HepG2 (cell line): ENCODE data around the gene ATRN. TPM values are rescaled to one million over a fixed set of nuclear protein-coding genes. Genes with fewer than 3 reads are reported as not detected.

Experiments
- ATAC-seq: fragments of 200-7000 bp; cut with Tn5 transposase; 3 replicates; pipeline ENCODE4 v1.9.1; 2020; ENCODE audit warnings: mild to moderate bottlenecking, moderate library complexity
- BruUV-seq: library from RNA; stranded (reverse); fragments of 400-500 nt; replicated peaks from 2 replicates; lab custom pipeline; 2021; lab: Mats Ljungman, UMichigan
- CTCF ChIA-PET: fragments of 300-600 bp; formaldehyde crosslinking; extraction: SDS; loops from one replicate; lab custom pipeline; 2021; ENCODE audit warnings: low total read pairs, inconsistent platforms, low intra/inter-chr PET ratio; lab: Yijun Ruan, JAX
- POLR2A ChIA-PET: fragments of 350-600 bp; sonication (Branson Sonifier 250); formaldehyde crosslinking; loops from one replicate; lab custom pipeline; 2020; ENCODE audit warnings: antibody characterized with exemption, inconsistent platforms; lab: Yijun Ruan, JAX
- DNase-seq: peaks from one replicate; pipeline ENCODE4 v3.0.0-alpha.2; 2015; ENCODE audit warnings: low spot score
- FAIRE-seq: peaks from 3 replicates; lab custom pipeline; 2011; peaks lifted over from hg19 to GRCh38; lab: Jason Lieb, UNC
- H2AFZ ChIP-seq: one replicate; pipeline ENCODE4 v1.6.1; 2011; ENCODE audit warnings: low read length, inconsistent platforms
- H3K27ac ChIP-seq: fragments of 300-600 bp; 3 replicates; pipeline ENCODE4 v1.8.0; 2011; ENCODE audit warnings: mixed run types, mild to moderate bottlenecking, mixed read lengths, low read length, inconsistent platforms; ENCODE audit not compliant: insufficient read depth; ENCODE audit errors: extremely low read length
- H3K27me3 ChIP-seq, 2 experiments: fragments of 200-600 bp in 1 of 2; 2 replicates in 1 of 2; 3 replicates in 1 of 2; pipeline versions ENCODE4 v1.6.0 to v1.8.0; 2011; ENCODE audit warnings: low read length in 2 of 2, mild to moderate bottlenecking in 2 of 2, moderate library complexity in 2 of 2, inconsistent platforms in 1 of 2; ENCODE audit not compliant: insufficient read depth in 2 of 2, control insufficient read depth in 1 of 2
- H3K36me3 ChIP-seq, 2 experiments: fragments of 200-600 bp in 1 of 2; replicated peaks in 1 of 2; 2 replicates in 1 of 2; 3 replicates in 1 of 2; pipeline versions ENCODE4 v1.5.1 to v1.8.0; 2011; ENCODE audit warnings: low read length in 2 of 2, inconsistent platforms in 1 of 2; ENCODE audit not compliant: insufficient read depth in 2 of 2, control insufficient read depth in 1 of 2
- H3K4me1 ChIP-seq: 2 replicates; pipeline ENCODE4 v1.5.1; 2012; ENCODE audit warnings: low read length, inconsistent platforms; ENCODE audit not compliant: insufficient read depth
- H3K4me2 ChIP-seq: 2 replicates; pipeline ENCODE4 v1.6.0; 2011; ENCODE audit warnings: low read depth, low read length, inconsistent platforms
- H3K4me3 ChIP-seq, 3 experiments: fragments of 200-600 bp in 1 of 3; sonication (generic), shearing (Covaris generic) in 1 of 3; replicated peaks in 1 of 3; 2 replicates each; pipeline ENCODE4 v1.5.1; 2011 to 2016; ENCODE audit warnings: low read length in 3 of 3, inconsistent platforms in 2 of 3, low read depth in 2 of 3, mild to moderate bottlenecking in 2 of 3, control low read depth in 1 of 3, mixed read lengths in 1 of 3; ENCODE audit not compliant: insufficient read depth in 1 of 3
- H3K79me2 ChIP-seq: one replicate; pipeline ENCODE4 v1.6.1; 2011; ENCODE audit warnings: low read length, inconsistent platforms; ENCODE audit not compliant: insufficient read depth
- H3K9ac ChIP-seq: 2 replicates; pipeline ENCODE4 v1.6.0; 2011; ENCODE audit warnings: mild to moderate bottlenecking, low read depth, low read length, inconsistent platforms; ENCODE audit not compliant: insufficient read depth
- H3K9me3 ChIP-seq: 2 replicates; pipeline ENCODE4 v1.5.1; 2012; ENCODE audit warnings: mild to moderate bottlenecking, low read length
- H4K20me1 ChIP-seq: 2 replicates; pipeline ENCODE4 v1.6.0; 2011; ENCODE audit warnings: inconsistent platforms, mild to moderate bottlenecking, low read length, moderate library complexity; ENCODE audit not compliant: insufficient read depth
- AGO2 ChIP-seq: fragments of 200-400 bp; formaldehyde crosslinking; optimal IDR thresholded peaks from 2 replicates; pipeline ENCODE3; 2017; ENCODE audit warnings: mild to moderate bottlenecking, low read depth, low read length, moderate library complexity
- ATF6 ChIP-seq: sonication (generic); formaldehyde crosslinking; conservative IDR thresholded peaks from 2 replicates; pipeline ENCODE4 v1.4.0; 2020; ENCODE audit warnings: missing genetic modification reagents
- IRF9 ChIP-seq: sonication (generic); formaldehyde crosslinking; IDR thresholded peaks from 2 replicates; pipeline ENCODE4 v1.8.0; 2022; ENCODE audit warnings: missing genetic modification reagents, mild to moderate bottlenecking, borderline replicate concordance
- NCOA2 ChIP-seq: sonication (generic); formaldehyde crosslinking; IDR thresholded peaks from 2 replicates; pipeline ENCODE4 v1.8.0; 2022; ENCODE audit warnings: inconsistent platforms
- NPAS2 ChIP-seq: sonication (generic); formaldehyde crosslinking; IDR thresholded peaks from 2 replicates; pipeline ENCODE4 v1.8.0; 2022; ENCODE audit warnings: mild to moderate bottlenecking, missing genetic modification reagents, borderline replicate concordance
- POLR2A ChIP-seq, 2 experiments: IDR thresholded peaks; 2 replicates each; pipeline ENCODE4 v1.6.1; 2011; ENCODE audit warnings: low read depth in 2 of 2, low read length in 2 of 2, mild to moderate bottlenecking in 1 of 2, moderate library complexity in 1 of 2; ENCODE audit not compliant: insufficient read depth in 1 of 2
- SSRP1 ChIP-seq: IDR thresholded peaks from 2 replicates; pipeline ENCODE4 v1.6.1; 2016; ENCODE audit warnings: control low read depth
- TCF7 ChIP-seq: sonication (generic); IDR thresholded peaks from 2 replicates; pipeline ENCODE4 v1.6.1; 2016; ENCODE audit warnings: antibody characterized with exemption, low read depth
- THAP8 ChIP-seq: sonication (generic); formaldehyde crosslinking; IDR thresholded peaks from 2 replicates; pipeline ENCODE4 v1.5.1; 2020; ENCODE audit warnings: missing genetic modification reagents, mild to moderate bottlenecking, borderline replicate concordance
- TSC22D2 ChIP-seq: sonication (generic); formaldehyde crosslinking; IDR thresholded peaks from 2 replicates; pipeline ENCODE4 v1.5.1; 2020; ENCODE audit warnings: missing genetic modification reagents, mild to moderate bottlenecking, borderline replicate concordance
- ZNF331 ChIP-seq: sonication (generic); formaldehyde crosslinking; IDR thresholded peaks from 2 replicates; pipeline ENCODE4 v1.4.0; 2020; ENCODE audit warnings: missing genetic modification reagents
- ZNF451 ChIP-seq: sonication (generic); formaldehyde crosslinking; IDR thresholded peaks from 2 replicates; pipeline ENCODE4 v1.5.0; 2020; ENCODE audit warnings: mild to moderate bottlenecking, missing genetic modification reagents
- ZNF709 ChIP-seq: sonication (generic); formaldehyde crosslinking; IDR thresholded peaks from 2 replicates; pipeline ENCODE4 v1.5.0; 2020; ENCODE audit warnings: mild to moderate bottlenecking, missing genetic modification reagents
- ZNF768 ChIP-seq: sonication (generic); formaldehyde crosslinking; IDR thresholded peaks from 2 replicates; pipeline ENCODE4 v1.4.0; 2020; ENCODE audit warnings: missing genetic modification reagents
- WGBS: methylation state at CpG from one replicate; pipeline ENCODE4 v1.1.6; 2017; ENCODE audit warnings: low lambda C conversion rate; 5-methylcytosine and 5-hydroxymethylcytosine counted together
- in situ Hi-C: cut with HindIII; loops from 2 replicates; pipeline ENCODE4 v1.10.0; 2017; ENCODE audit warnings: low pct_unique_long_range_greater_than_20kb; ENCODE audit not compliant: extremely low pct_ligation_motif_present
- intact Hi-C: fragments of 100-400 bp; cut with micrococcal nuclease; formaldehyde crosslinking; loops from one replicate; pipeline ENCODE4 v1.10.0; 2022; ENCODE audit not compliant: unreplicated experiment
- polyA plus RNA-seq, 8 experiments: library from polyadenylated mRNA; depleted of rRNA in 3 of 8; stranded (reverse) in 7 of 8; unstranded in 1 of 8; fragments of >200 nt; fragmentation: Illumina TruSeq in 4 of 8; extraction: Trizol in 4 of 8; gene quantifications; 2 replicates each; pipeline versions ENCODE4 v1.2.1 to v1.2.3, GENCODE V29; 2011 to 2016; ENCODE audit warnings: low read depth in 4 of 8, missing spikeins in 1 of 8, mixed read lengths in 1 of 8; ENCODE audit not compliant: insufficient read depth in 1 of 8
- total RNA-seq, 5 experiments: library from RNA; depleted of rRNA; stranded (reverse); fragments of >200 nt; fragmentation: Illumina TruSeq; extraction: Trizol; gene quantifications; 2 replicates each; pipeline ENCODE4 v1.2.3, GENCODE V29; 2016; ENCODE audit warnings: low read depth in 1 of 5
- TF ChIP-seq, protein P1 (sequence below): sonication (generic); formaldehyde crosslinking; IDR thresholded peaks from 2 replicates; pipeline ENCODE4 v1.8.1; 2023; ENCODE audit warnings: mild to moderate bottlenecking, inconsistent platforms, moderate library complexity, missing genetic modification reagents, borderline replicate concordance
- TF ChIP-seq, protein P2 (sequence below): sonication (generic); formaldehyde crosslinking; IDR thresholded peaks from 2 replicates; pipeline ENCODE4 v1.5.0; 2020; ENCODE audit warnings: missing genetic modification reagents, mild to moderate bottlenecking, borderline replicate concordance

The ATRN gene
- total and polyA plus RNA-seq, 2 of the 13 experiments (the other 11 are each of a cell fraction or from before 2014, with no cell fraction given) = 44.2 to 81.1 TPM

DNA sequence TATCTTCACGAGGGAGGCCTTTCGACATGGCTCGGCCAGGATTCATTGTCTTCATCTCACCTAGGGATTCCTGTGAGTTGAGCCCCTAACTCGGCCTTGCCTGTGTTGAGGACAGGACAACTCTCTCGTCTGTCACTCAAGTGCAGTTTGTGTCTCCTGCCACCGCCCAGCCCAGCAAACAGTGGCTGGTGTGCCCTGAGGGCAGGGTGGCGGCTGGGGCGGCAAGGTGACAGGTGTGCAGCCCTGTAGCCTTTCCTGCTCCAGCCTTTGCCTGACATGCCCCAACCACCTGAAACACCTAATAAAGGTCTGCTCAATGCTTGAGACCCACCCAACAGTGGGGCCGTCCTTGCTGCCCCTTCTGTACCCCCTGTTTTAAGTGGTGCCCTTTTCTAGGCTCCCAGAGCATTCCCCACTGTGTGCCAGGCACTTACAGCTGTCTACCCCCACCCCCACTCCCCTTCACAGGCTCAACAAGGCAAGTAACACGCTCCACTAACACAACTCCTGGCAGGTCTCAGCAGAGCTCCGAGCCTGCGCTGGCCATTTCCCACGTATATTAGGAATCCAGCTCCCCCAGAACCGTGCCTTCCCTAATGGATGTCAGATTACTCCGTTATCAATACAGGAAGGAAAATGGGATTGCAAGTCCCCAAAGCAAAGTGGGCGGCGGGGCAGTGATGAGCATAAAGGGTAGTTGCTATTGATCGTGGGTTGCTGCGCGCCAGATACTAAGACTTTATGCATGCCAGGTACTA, 174.7 kb downstream of the ATRN start:
- no TSS peak for BruUV-seq
- Histone ChIP-seq H3K4me1 (no peaks in the 10 kb centered on the region), H3K27ac (no peak overlapping the region), H3K79me2 (no peaks in the 10 kb centered on the region), H2AFZ (no peak overlapping the region), H3K9ac (no peak overlapping the region), H3K9me3 (no peaks in the 10 kb centered on the region), H3K4me2 (no peak overlapping the region), H3K27me3 (no peaks in the 10 kb centered on the region), H3K36me3 (peaks cover 17 to 53% of the 10 kb centered on the region in 2 experiments), H4K20me1 (no peaks in the 10 kb centered on the region)
- DNase-seq (no peak), ATAC-seq (no peak)
- intact Hi-C loops = no loop called here
- CTCF ChIA-PET = no interaction called here
- POLR2A ChIA-PET = no interaction called here
- TF ChIP-seq TCF7 (no peak), ZNF451 (CRISPR knock-in tag) (0 out of 2 replicates have a peak, but pooled peaks have one; percentile 42), SSRP1 (CRISPR knock-in tag) (no peak), ZNF331 (CRISPR knock-in tag) (no peak), TSC22D2 (CRISPR knock-in tag) (no peak), ATF6 (CRISPR knock-in tag) (no peak), NCOA2 (CRISPR knock-in tag) (no peak), THAP8 (CRISPR knock-in tag) (no peak), NPAS2 (CRISPR knock-in tag) (no peak), ZNF768 (0 out of 2 replicates have a peak, but pooled peaks have one; percentile 28), POLR2A (IDR thresholded peaks at IDR 0.05; ENCODE audit: insufficient read depth in 1 of 2, low read depth in 2 of 2, low read length in 2 of 2) (no peak), IRF9 (CRISPR knock-in tag) (no peak), ZNF709 (CRISPR knock-in tag) (no peak), AGO2 (peak; percentile 22)
- TF ChIP-seq, protein P1, sequence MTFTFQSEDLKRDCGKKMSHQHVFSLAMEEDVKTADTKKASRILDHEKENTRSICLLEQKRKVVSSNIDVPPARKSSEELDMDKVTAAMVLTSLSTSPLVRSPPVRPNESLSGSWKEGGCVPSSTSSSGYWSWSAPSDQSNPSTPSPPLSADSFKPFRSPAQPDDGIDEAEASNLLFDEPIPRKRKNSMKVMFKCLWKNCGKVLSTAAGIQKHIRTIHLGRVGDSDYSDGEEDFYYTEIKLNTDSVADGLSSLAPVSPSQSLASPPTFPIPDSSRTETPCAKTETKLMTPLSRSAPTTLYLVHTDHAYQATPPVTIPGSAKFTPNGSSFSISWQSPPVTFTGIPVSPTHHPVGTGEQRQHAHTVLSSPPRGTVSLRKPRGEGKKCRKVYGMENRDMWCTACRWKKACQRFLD (CRISPR knock-in tag) = no peak
- TF ChIP-seq, protein P2, sequence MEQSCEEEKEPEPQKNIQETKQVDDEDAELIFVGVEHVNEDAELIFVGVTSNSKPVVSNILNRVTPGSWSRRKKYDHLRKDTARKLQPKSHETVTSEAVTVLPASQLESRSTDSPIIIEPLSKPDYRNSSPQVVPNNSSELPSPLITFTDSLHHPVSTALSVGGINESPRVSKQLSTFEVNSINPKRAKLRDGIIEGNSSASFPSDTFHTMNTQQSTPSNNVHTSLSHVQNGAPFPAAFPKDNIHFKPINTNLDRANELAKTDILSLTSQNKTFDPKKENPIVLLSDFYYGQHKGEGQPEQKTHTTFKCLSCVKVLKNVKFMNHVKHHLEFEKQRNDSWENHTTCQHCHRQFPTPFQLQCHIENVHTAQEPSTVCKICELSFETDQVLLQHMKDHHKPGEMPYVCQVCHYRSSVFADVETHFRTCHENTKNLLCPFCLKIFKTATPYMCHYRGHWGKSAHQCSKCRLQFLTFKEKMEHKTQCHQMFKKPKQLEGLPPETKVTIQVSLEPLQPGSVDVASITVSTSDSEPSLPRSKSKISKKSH (CRISPR knock-in tag) = 0 out of 2 replicates have a peak, but pooled peaks have one; percentile 39
- TF ChIP-seq, all 625 proteins: peak for 4
- 98% methylated on average over 20 of the region's 20 CpGs for WGBS
- no peak overlapping the region for H3K4me3 ChIP-seq
- no peak for FAIRE-seq
- in situ Hi-C loops = no loop called here
